Ascending aorta (tissue), 2 donors: ENCODE data around the gene ANKMY2. TPM values are rescaled to one million over a fixed set of nuclear protein-coding genes. Genes with fewer than 3 reads are reported as not detected.

Source experiments
- DNase-seq, 2 donors: peaks; one replicate each; pipeline ENCODE4 v3.0.0-alpha.2; 2019; ENCODE audit warnings: low spot score in 2 of 2
- H3K27ac ChIP-seq, 2 donors: fragments of 200-600 bp; sonication (generic); one replicate each; pipeline ENCODE4 v1.5.1; 2016 to 2017; ENCODE audit warnings: mild to moderate bottlenecking in 1 of 2
- H3K27me3 ChIP-seq: fragments of 200-600 bp; sonication (generic); one replicate; pipeline ENCODE4 v1.5.1; 2017
- H3K36me3 ChIP-seq, 2 donors: fragments of 200-600 bp; sonication (generic); one replicate each; pipeline ENCODE4 v1.5.1; 2016
- H3K4me1 ChIP-seq, 2 donors: fragments of 200-600 bp; sonication (generic); one replicate each; pipeline ENCODE4 v1.5.1; 2016 to 2017; ENCODE audit warnings: mild to moderate bottlenecking in 1 of 2
- H3K4me3 ChIP-seq, 2 donors: fragments of 200-600 bp; sonication (generic); one replicate each; pipeline ENCODE4 v1.5.1; 2016 to 2017; ENCODE audit warnings: mild to moderate bottlenecking in 1 of 2
- H3K9me3 ChIP-seq, 2 donors: fragments of 200-600 bp; sonication (generic); one replicate each; pipeline ENCODE4 v1.5.1; 2016
- intact Hi-C: fragments of 100-400 bp; cut with DNase I; formaldehyde crosslinking; loops from one replicate; pipeline ENCODE4 v1.15.1; 2023
- total RNA-seq: library from RNA; depleted of rRNA; stranded (reverse); fragments of >200 nt; gene quantifications from one replicate; pipeline ENCODE4 v1.1.0, GENCODE V29; 2016
- TF ChIP-seq, protein P1 (sequence below), 3 experiments: fragments of 200-600 bp in 2 of 3; fragments of 450-650 bp in 1 of 3; sonication (generic) in 2 of 3; IDR thresholded peaks; one replicate each; pipeline ENCODE4 v1.5.1; 2016 to 2019; ENCODE audit warnings: antibody characterized with exemption in 3 of 3, mild to moderate bottlenecking in 1 of 3, moderate library complexity in 1 of 3

ANKMY2 gene
- total RNA-seq, 1 donor from 2014 or later, result 11.2 TPM

DNA sequence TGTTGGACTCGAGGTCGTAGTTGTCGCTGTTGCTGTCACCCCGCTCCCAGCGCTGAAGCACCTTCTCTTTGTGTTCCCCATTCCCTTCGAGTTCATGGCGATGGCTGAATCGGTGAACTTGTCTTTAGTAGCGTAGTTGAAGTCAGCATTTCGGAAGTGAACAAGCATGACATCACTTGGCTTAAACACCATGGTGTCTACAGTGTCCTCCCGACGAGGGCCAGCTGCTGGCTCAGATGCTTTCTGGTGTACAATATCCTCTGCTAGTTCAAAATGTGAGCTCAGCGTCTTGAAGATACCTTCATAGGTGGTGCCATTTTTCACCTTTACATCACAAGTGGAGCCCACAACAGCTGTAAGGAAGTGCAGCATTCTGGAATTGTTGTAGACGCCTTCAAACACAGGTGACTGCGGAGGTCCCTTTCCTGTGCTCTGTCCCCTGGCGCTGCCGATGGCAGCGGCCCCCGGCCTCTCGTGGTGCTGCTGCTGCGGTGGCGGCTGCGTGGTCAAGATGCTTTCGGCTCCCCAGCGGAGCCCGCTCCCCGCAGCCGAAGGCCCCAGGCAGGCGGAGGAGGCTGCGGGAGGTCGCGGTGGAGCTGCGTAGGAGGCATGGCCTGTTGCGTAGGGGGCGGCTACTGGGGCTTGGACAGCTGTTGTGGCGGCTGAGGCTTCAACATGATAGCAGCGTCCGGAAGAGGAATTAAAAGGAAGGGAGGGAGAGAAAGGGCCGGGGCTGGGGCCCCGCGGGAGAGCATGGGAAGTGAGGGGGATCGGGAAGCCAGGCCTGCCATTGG, 59.3 kb downstream of the ANKMY2 start:
- TF ChIP-seq, protein P1, sequence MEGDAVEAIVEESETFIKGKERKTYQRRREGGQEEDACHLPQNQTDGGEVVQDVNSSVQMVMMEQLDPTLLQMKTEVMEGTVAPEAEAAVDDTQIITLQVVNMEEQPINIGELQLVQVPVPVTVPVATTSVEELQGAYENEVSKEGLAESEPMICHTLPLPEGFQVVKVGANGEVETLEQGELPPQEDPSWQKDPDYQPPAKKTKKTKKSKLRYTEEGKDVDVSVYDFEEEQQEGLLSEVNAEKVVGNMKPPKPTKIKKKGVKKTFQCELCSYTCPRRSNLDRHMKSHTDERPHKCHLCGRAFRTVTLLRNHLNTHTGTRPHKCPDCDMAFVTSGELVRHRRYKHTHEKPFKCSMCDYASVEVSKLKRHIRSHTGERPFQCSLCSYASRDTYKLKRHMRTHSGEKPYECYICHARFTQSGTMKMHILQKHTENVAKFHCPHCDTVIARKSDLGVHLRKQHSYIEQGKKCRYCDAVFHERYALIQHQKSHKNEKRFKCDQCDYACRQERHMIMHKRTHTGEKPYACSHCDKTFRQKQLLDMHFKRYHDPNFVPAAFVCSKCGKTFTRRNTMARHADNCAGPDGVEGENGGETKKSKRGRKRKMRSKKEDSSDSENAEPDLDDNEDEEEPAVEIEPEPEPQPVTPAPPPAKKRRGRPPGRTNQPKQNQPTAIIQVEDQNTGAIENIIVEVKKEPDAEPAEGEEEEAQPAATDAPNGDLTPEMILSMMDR (IDR thresholded peaks at IDR 0.05), result no peak
- no peak for DNase-seq
- no peaks in the 10 kb centered on the region for H3K36me3 ChIP-seq
- H3K9me3 ChIP-seq, result no peaks in the 10 kb centered on the region
- H3K4me3 ChIP-seq, result no peak overlapping the region
- H3K4me1 ChIP-seq, result no peaks in the 10 kb centered on the region
- no peak overlapping the region for H3K27ac ChIP-seq
- intact Hi-C loops, result no loop called here
- no peaks in the 10 kb centered on the region for H3K27me3 ChIP-seq

DNA sequence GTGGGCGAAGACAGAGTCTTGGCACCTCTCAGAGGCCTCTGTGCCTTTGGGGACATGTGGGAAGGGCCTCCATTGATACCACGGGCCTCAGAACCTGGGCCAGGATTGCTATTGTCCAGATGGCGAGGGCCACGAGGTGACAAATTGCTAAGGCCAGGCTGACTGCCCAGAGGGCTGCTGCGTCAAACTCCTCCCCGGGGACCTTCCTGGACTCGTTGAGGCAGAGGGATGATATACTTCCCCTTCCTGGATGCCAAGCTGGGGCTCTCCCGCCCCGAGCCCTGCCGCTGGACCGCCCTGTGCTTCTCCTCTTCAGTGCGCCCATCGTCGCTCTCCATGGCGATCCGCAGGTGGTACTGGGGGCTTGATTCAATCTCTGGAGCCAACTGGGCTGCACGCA, 60.0 kb downstream of the ANKMY2 start:
- intact Hi-C loops, result no loop called here
- Histone ChIP-seq H3K27me3 (no peaks in the 10 kb centered on the region), H3K27ac (no peak overlapping the region), H3K36me3 (no peaks in the 10 kb centered on the region), H3K9me3 (no peaks in the 10 kb centered on the region), H3K4me1 (no peaks in the 10 kb centered on the region), H3K4me3 (no peak overlapping the region)
- TF ChIP-seq, protein P1 (IDR thresholded peaks at IDR 0.05), result no peak
- no peak for DNase-seq

DNA sequence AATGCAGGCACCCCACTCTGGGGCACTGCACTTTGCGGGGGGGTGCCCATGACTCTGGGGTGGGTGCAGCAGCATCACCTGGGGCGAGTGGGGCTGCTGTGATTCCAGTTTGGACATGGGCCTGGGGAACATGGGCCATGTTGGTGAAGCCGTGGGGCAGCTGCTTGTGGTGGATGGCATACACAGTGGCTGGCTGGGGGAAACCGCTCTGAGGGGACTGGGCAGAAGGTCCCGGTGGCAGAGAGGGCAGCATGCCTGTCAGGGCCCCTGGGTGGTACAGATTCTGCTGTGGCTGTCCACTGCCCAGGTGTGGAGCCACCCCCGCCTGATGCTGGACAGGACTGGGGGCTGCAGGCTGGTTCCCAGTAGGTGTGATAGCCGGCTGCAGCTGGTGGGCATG, 61.7 kb downstream of the ANKMY2 start:
- H3K27ac ChIP-seq, result no peak overlapping the region
- TF ChIP-seq, protein P1 (IDR thresholded peaks at IDR 0.05), result no peak
- DNase-seq, result no peak
- no peaks in the 10 kb centered on the region for H3K4me1 ChIP-seq
- no peaks in the 10 kb centered on the region for H3K27me3 ChIP-seq
- H3K9me3 ChIP-seq, result no peaks in the 10 kb centered on the region
- no peaks in the 10 kb centered on the region for H3K36me3 ChIP-seq
- H3K4me3 ChIP-seq, result no peak overlapping the region
- intact Hi-C loops, result no loop called here

DNA sequence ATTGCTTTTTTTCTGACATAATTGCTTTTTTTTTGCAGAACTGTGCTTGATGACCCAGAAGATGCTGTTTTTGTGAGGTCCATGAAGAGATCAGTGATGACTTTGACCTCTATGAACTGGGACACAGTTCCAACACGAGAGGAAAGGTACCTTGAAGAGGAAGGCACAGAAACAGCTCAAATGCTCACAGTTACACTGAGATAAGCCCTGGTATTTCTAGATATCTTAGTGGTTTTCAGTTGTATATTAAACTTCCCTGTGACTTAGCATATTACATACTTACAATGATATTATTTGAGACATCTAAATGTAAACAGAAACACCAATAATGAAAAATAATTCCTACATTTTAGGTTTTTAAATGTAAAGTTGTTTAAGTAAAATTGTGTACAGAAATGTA, 64.3 kb downstream of the ANKMY2 start:
- intact Hi-C loops, result no loop called here
- no peaks in the 10 kb centered on the region for H3K27me3 ChIP-seq
- H3K27ac ChIP-seq, result no peak overlapping the region
- no peaks in the 10 kb centered on the region for H3K9me3 ChIP-seq
- H3K4me3 ChIP-seq, result no peak overlapping the region
- DNase-seq, result no peak
- no peaks in the 10 kb centered on the region for H3K36me3 ChIP-seq
- TF ChIP-seq, protein P1 (IDR thresholded peaks at IDR 0.05), result no peak
- no peaks in the 10 kb centered on the region for H3K4me1 ChIP-seq

DNA sequence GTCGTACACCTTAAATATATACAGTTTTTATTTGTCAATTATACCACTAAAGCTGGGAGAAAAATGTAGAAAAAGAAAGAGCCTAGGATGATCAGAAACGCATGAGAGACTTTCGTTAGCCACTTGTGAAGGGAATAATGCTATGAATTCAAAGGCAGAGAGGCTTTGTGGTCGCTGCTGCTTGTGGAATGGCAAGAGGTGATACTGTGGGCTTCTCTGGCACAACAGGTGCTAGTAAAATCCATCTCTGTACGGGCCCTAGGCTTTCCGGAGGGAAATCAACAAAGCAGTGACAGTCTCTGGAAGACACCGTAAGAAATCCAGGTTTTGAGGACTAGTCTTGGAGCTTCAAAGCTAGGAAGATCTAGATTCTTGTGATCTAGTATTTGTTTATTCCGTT, 66.3 kb downstream of the ANKMY2 start:
- TF ChIP-seq, protein P1 (IDR thresholded peaks at IDR 0.05), result no peak
- intact Hi-C loops, result no loop called here
- no peak for DNase-seq

More for the DNA sequence above, 66.3 kb downstream of the ANKMY2 start:
- no peaks in the 10 kb centered on the region for H3K4me1 ChIP-seq
- no peak overlapping the region for H3K27ac ChIP-seq
- H3K4me3 ChIP-seq, result no peak overlapping the region
- H3K9me3 ChIP-seq, result no peaks in the 10 kb centered on the region
- no peaks in the 10 kb centered on the region for H3K27me3 ChIP-seq
- no peaks in the 10 kb centered on the region for H3K36me3 ChIP-seq
